Endothelial cell of umbilical vein (primary cell): Measurements from ENCODE around the gene KITLG. TPM values are rescaled to one million over a fixed set of nuclear protein-coding genes. Genes with fewer than 3 reads are reported as not detected.

ENCODE experiments used
- BruUV-seq: library from RNA; stranded (reverse); fragments of 400-500 nt; replicated peaks from 2 replicates; lab custom pipeline; 2021; lab: Mats Ljungman, UMichigan
- CTCF ChIA-PET: fragments of 300-600, 350-600 bp; sonication (Branson Sonifier 250); formaldehyde crosslinking; loops from one replicate; lab custom pipeline; 2021; ENCODE audit warnings: antibody characterized with exemption, inconsistent platforms; lab: Charles Lee
- POLR2A ChIA-PET: fragments of 300-600, 350-600 bp; sonication (Branson Sonifier 250); formaldehyde crosslinking; loops from one replicate; lab custom pipeline; 2021; ENCODE audit warnings: antibody characterized with exemption, inconsistent platforms; lab: Charles Lee
- DNase-seq: peaks from one replicate; pipeline ENCODE4 v3.0.0-alpha.2; 2011; ENCODE audit warnings: low read depth, low spot score
- FAIRE-seq: peaks from 2 replicates; lab custom pipeline; 2011; peaks lifted over from hg19 to GRCh38; lab: Jason Lieb, UNC
- H2AFZ ChIP-seq: 2 replicates; pipeline ENCODE4 v1.6.0; 2012; ENCODE audit warnings: low read depth, low read length, control low read depth, inconsistent platforms
- H3K27ac ChIP-seq: 2 replicates; pipeline ENCODE4 v1.5.1; 2011; ENCODE audit warnings: low read depth, mild to moderate bottlenecking, control low read depth, low read length, moderate library complexity; ENCODE audit not compliant: insufficient read depth
- H3K27me3 ChIP-seq, 2 experiments: 2 replicates each; pipeline versions ENCODE4 v1.6.0 to v1.6.1; 2011; ENCODE audit warnings: low read length in 2 of 2, mixed read lengths in 1 of 2; ENCODE audit not compliant: control insufficient read depth in 2 of 2, insufficient read depth in 2 of 2
- H3K36me3 ChIP-seq, 2 experiments: 2 replicates in 1 of 2; 3 replicates in 1 of 2; pipeline ENCODE4 v1.5.1; 2011; ENCODE audit warnings: low read length in 2 of 2, mild to moderate bottlenecking in 1 of 2, moderate library complexity in 1 of 2; ENCODE audit not compliant: control insufficient read depth in 2 of 2, insufficient read depth in 2 of 2; ENCODE audit errors: extremely low read depth in 1 of 2
- H3K4me1 ChIP-seq: 3 replicates; pipeline ENCODE4 v1.5.1; 2011; ENCODE audit warnings: mild to moderate bottlenecking, low read length; ENCODE audit not compliant: control insufficient read depth, insufficient read depth; ENCODE audit errors: extremely low read depth
- H3K4me2 ChIP-seq: 2 replicates; pipeline ENCODE4 v1.6.1; 2011; ENCODE audit warnings: low read length, control low read depth, mixed read lengths; ENCODE audit not compliant: insufficient read depth
- H3K4me3 ChIP-seq, 3 experiments: fragments of 200-600 bp in 1 of 3; sonication (generic), shearing (Covaris generic) in 1 of 3; replicated peaks in 1 of 3; 2 replicates each; pipeline ENCODE4 v1.5.1; 2011 to 2016; ENCODE audit warnings: control low read depth in 3 of 3, low read length in 3 of 3, mild to moderate bottlenecking in 2 of 3, inconsistent platforms in 1 of 3, low read depth in 1 of 3, moderate library complexity in 1 of 3; ENCODE audit not compliant: insufficient read depth in 1 of 3
- H3K79me2 ChIP-seq: 2 replicates; pipeline ENCODE4 v1.6.0; 2012; ENCODE audit warnings: low read length, inconsistent platforms; ENCODE audit not compliant: control insufficient read depth, insufficient read depth
- H3K9ac ChIP-seq: replicated peaks from 2 replicates; pipeline ENCODE3; 2011; ENCODE audit warnings: low read length, control low read depth; ENCODE audit not compliant: insufficient read depth; ENCODE audit errors: extremely low read depth
- H3K9me1 ChIP-seq: replicated peaks from 3 replicates; pipeline ENCODE4 v1.6.0; 2011; ENCODE audit warnings: mild to moderate bottlenecking, low read length; ENCODE audit not compliant: control insufficient read depth, insufficient read depth; ENCODE audit errors: extremely low read depth
- H3K9me3 ChIP-seq: replicated peaks from 2 replicates; pipeline ENCODE4 v1.5.1; 2012; ENCODE audit warnings: low read length, inconsistent platforms; ENCODE audit not compliant: control insufficient read depth, insufficient read depth
- H4K20me1 ChIP-seq: replicated peaks from 2 replicates; pipeline ENCODE3; 2011; ENCODE audit warnings: mild to moderate bottlenecking, low read length; ENCODE audit not compliant: control insufficient read depth, insufficient read depth; ENCODE audit errors: extremely low read depth
- EZH2 ChIP-seq: IDR thresholded peaks from 2 replicates; pipeline ENCODE4 v1.6.1; 2012; ENCODE audit warnings: borderline replicate concordance, low read depth, mild to moderate bottlenecking, moderate library complexity, low read length, inconsistent platforms; ENCODE audit not compliant: severe bottlenecking
- FOS ChIP-seq: IDR thresholded peaks from 2 replicates; pipeline ENCODE4 v1.6.1; 2011; ENCODE audit warnings: mild to moderate bottlenecking, low read length, moderate library complexity, borderline replicate concordance; ENCODE audit not compliant: insufficient read depth
- GATA2 ChIP-seq: IDR thresholded peaks from 2 replicates; pipeline ENCODE4 v1.7.0; 2011; ENCODE audit warnings: low read depth, mild to moderate bottlenecking, moderate library complexity, mixed read lengths, low read length; ENCODE audit not compliant: insufficient read length, insufficient read depth
- JUN ChIP-seq: IDR thresholded peaks from 2 replicates; pipeline ENCODE4 v1.6.1; 2011; ENCODE audit warnings: borderline replicate concordance, low read depth; ENCODE audit not compliant: insufficient read length, insufficient read depth
- MYC ChIP-seq: IDR thresholded peaks from one replicate; pipeline ENCODE4 v1.6.1; 2011; ENCODE audit warnings: mild to moderate bottlenecking, low read depth, low read length
- POLR2A ChIP-seq: IDR thresholded peaks from 2 replicates; pipeline ENCODE4 v1.6.1; 2012; ENCODE audit warnings: low read depth, mild to moderate bottlenecking, control low read depth, low read length
- POLR2AphosphoS5 ChIP-seq: IDR thresholded peaks from 2 replicates; pipeline ENCODE4 v1.6.1; 2012; ENCODE audit warnings: low read depth, mild to moderate bottlenecking, control low read depth, low read length, moderate library complexity; ENCODE audit not compliant: insufficient read depth
- dilution Hi-C: fragments of 300-500 bp; cut with MboI; formaldehyde crosslinking; loops from one replicate; pipeline ENCODE4 v1.15.0; 2019; ENCODE audit warnings: low sequenced_read_pairs; ENCODE audit not compliant: extremely low pct_ligation_motif_present
- intact Hi-C: fragments of 100-400 bp; cut with micrococcal nuclease; formaldehyde crosslinking; loops from one replicate; pipeline ENCODE4 v1.10.0; 2022
- polyA plus RNA-seq, 4 experiments: library from polyadenylated mRNA; depleted of rRNA in 3 of 4; stranded (reverse) in 3 of 4; unstranded in 1 of 4; fragments of >200 nt; gene quantifications; 2 replicates each; pipeline versions ENCODE4 v1.2.1 to v1.2.3, GENCODE V29; 2011 to 2012; ENCODE audit warnings: missing spikeins in 1 of 4
- total RNA-seq: library from RNA; stranded (reverse); gene quantifications from 2 replicates; pipeline ENCODE4 v1.2.3, GENCODE V29; 2021
- TF ChIP-seq, protein P1 (sequence below): IDR thresholded peaks from 2 replicates; pipeline ENCODE4 v1.6.1; 2011; ENCODE audit not compliant: insufficient read depth, insufficient read length
- TF ChIP-seq, protein P2 (sequence below), 2 donors: IDR thresholded peaks; 1 replicate in 1 of 2; 2 replicates in 1 of 2; pipeline ENCODE4 v1.5.1; 2011; ENCODE audit warnings: low read length in 2 of 2, mild to moderate bottlenecking in 2 of 2, moderate library complexity in 2 of 2, control low read depth in 1 of 2, inconsistent platforms in 1 of 2, low read depth in 1 of 2; ENCODE audit not compliant: insufficient read depth in 1 of 2; ENCODE audit errors: extremely low read depth in 1 of 2

Gene KITLG
- total and polyA plus RNA-seq, 2 donors (not counting 3 experiments of a cell fraction or from before 2014, with no cell fraction given): 3.8 to 32.5 TPM

DNA sequence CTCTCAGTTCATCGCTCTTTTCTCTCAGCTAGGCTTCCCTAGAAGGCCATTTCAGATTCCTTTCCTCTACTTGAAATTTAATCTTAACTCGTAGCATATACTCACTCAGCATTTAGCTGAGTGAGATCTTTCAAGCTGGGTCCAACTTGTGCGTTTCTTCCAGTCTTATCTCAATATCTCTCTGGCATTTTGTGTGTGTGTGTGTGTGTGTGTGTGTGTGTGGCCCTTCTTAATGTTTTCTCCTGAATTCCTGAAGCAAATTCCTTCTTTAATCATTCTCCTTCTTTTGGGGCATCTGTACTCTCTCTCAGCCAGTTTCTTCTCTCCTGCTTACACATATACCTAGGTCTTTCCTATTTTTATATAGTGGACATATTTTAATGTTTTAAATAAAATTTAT is 129.1 kb downstream of the KITLG start:
- H3K4me1 ChIP-seq: no peaks in the 10 kb centered on the region
- intact Hi-C loops (no loop called here), dilution Hi-C loops (no loop called here)
- no peak overlapping the region for H3K27ac ChIP-seq
- H4K20me1 ChIP-seq: no peaks in the 10 kb centered on the region
- no peaks in the 10 kb centered on the region for H3K9me3 ChIP-seq
- no peaks in the 10 kb centered on the region for H3K36me3 ChIP-seq
- H3K27me3 ChIP-seq: no peaks in the 10 kb centered on the region
- TF ChIP-seq EZH2 (no peak), FOS (no peak), POLR2AphosphoS5 (no peak), POLR2A (no peak), GATA2 (no peak), JUN (no peak), MYC (no peak)
- TF ChIP-seq, protein P1, sequence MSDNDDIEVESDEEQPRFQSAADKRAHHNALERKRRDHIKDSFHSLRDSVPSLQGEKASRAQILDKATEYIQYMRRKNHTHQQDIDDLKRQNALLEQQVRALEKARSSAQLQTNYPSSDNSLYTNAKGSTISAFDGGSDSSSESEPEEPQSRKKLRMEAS: no peak
- TF ChIP-seq, protein P2, sequence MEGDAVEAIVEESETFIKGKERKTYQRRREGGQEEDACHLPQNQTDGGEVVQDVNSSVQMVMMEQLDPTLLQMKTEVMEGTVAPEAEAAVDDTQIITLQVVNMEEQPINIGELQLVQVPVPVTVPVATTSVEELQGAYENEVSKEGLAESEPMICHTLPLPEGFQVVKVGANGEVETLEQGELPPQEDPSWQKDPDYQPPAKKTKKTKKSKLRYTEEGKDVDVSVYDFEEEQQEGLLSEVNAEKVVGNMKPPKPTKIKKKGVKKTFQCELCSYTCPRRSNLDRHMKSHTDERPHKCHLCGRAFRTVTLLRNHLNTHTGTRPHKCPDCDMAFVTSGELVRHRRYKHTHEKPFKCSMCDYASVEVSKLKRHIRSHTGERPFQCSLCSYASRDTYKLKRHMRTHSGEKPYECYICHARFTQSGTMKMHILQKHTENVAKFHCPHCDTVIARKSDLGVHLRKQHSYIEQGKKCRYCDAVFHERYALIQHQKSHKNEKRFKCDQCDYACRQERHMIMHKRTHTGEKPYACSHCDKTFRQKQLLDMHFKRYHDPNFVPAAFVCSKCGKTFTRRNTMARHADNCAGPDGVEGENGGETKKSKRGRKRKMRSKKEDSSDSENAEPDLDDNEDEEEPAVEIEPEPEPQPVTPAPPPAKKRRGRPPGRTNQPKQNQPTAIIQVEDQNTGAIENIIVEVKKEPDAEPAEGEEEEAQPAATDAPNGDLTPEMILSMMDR (IDR thresholded peaks at IDR 0.05; ENCODE audit: extremely low read depth in 1 of 2, insufficient read depth in 1 of 2, low read depth in 1 of 2, low read length in 2 of 2): no peak
- no peaks in the 10 kb centered on the region for H3K9me1 ChIP-seq
- no peak overlapping the region for H3K4me2 ChIP-seq
- DNase-seq (no peak), FAIRE-seq (no peak)
- no peak overlapping the region for H3K4me3 ChIP-seq
- no peak overlapping the region for H2AFZ ChIP-seq
- no peaks in the 10 kb centered on the region for H3K79me2 ChIP-seq
- POLR2A ChIA-PET: no interaction called here
- CTCF ChIA-PET: no interaction called here
- H3K9ac ChIP-seq: no peak overlapping the region
- no TSS peak for BruUV-seq
